MCF 10A (cell line): ENCODE measurements around the gene TRMT112. TPM values are rescaled to one million over a fixed set of nuclear protein-coding genes. Genes with fewer than 3 reads are reported as not detected.

ENCODE experiments used
- BruUV-seq: library from RNA; stranded (reverse); fragments of 400-500 nt; replicated peaks from 2 replicates; lab custom pipeline; 2021; lab: Mats Ljungman, UMichigan
- CTCF ChIA-PET: fragments of 300-600 bp; sonication (Branson Sonifier 250); formaldehyde crosslinking; extraction: SDS; loops from one replicate; lab custom pipeline; 2021; ENCODE audit warnings: antibody characterized with exemption, inconsistent platforms; lab: Yijun Ruan, JAX
- POLR2A ChIA-PET: fragments of 300-600, 350-650 bp; sonication (Branson Sonifier 250); formaldehyde crosslinking; extraction: SDS; loops from one replicate; lab custom pipeline; 2020; ENCODE audit warnings: antibody characterized with exemption, inconsistent platforms; lab: Yijun Ruan, JAX
- DNase-seq: peaks from one replicate; pipeline ENCODE4 v3.0.0-alpha.2; 2018; ENCODE audit not compliant: unreplicated experiment
- H3K27ac Mint-ChIP-seq: one replicate; pipeline ENCODE4 v1.8.0; 2022; ENCODE audit warnings: mild to moderate bottlenecking, low read depth, mixed read lengths; ENCODE audit not compliant: unreplicated experiment
- H3K27me3 Mint-ChIP-seq: one replicate; pipeline ENCODE4 v1.8.0; 2022; ENCODE audit warnings: mixed read lengths; ENCODE audit not compliant: insufficient read depth, unreplicated experiment
- H3K36me3 Mint-ChIP-seq: one replicate; pipeline ENCODE4 v1.8.0; 2022; ENCODE audit warnings: mild to moderate bottlenecking, moderate library complexity, mixed read lengths; ENCODE audit not compliant: insufficient read depth, unreplicated experiment
- H3K4me1 Mint-ChIP-seq: one replicate; pipeline ENCODE4 v1.8.0; 2022; ENCODE audit warnings: mixed read lengths; ENCODE audit not compliant: insufficient read depth, unreplicated experiment
- H3K4me3 Mint-ChIP-seq: one replicate; pipeline ENCODE4 v1.8.0; 2022; ENCODE audit warnings: mild to moderate bottlenecking, moderate library complexity, mixed read lengths; ENCODE audit not compliant: unreplicated experiment
- H3K9me3 Mint-ChIP-seq: one replicate; pipeline ENCODE4 v1.8.0; 2022; ENCODE audit warnings: mixed read lengths; ENCODE audit not compliant: unreplicated experiment
- intact Hi-C: fragments of 100-400 bp; cut with micrococcal nuclease; formaldehyde crosslinking; loops from 2 replicates; pipeline ENCODE4 v1.14.1; 2022
- microRNA-seq: library from miRNA; unstranded; fragments of <30 nt; microRNA quantifications from one replicate; pipeline ENCODE4 v1.2.0, GENCODE V29; 2022
- total RNA-seq: library from RNA; stranded (reverse); gene quantifications from 2 replicates; pipeline ENCODE4 v1.2.3, GENCODE V29; 2022
- TF ChIP-seq, protein P1 (sequence below): fragments of 200-600 bp; IDR thresholded peaks from one replicate; pipeline ENCODE4 v1.8.0; 2022; ENCODE audit warnings: antibody characterized with exemption, mild to moderate bottlenecking; ENCODE audit not compliant: unreplicated experiment

The TRMT112 gene
- total RNA-seq, 1 experiment from 2014 or later = 284 TPM

DNA sequence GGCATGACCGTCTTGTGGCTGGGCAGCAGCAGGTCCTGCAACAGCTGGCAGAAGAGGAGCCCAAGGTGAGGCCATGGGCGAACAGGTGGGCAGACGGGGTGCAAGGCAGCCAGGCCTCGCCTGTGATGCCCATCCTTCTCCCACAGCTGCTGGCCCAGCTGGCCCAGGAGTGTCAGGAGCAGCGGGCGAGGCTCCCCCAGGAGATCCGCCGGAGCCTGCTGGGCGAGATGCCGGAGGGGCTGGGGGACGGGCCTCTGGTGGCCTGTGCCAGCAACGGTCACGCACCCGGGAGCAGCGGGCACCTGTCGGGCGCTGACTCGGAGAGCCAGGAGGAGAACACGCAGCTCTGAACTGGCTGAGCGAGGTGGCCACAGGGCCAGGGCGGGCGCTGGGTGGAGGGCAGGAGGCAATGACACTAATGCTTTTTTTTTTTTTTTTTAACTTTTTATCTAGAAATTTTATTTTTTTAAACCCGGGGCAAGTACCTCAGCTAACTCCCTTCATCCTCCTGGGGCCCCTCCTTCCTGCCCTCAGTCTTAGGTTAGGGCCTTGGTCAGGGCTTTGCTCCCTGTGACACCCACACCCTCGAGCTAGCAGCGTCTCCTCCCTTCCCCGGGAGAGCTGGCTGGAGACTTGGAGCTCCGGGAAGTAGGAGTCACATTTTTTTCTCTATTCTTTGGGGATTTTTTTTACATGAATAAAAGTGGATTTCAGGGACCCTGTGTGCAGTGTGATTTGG, 50.0 kb downstream of the TRMT112 start:
- no peak overlapping the region for H3K4me3 Mint-ChIP-seq
- no peak overlapping the region for H3K27ac Mint-ChIP-seq
- TF ChIP-seq, protein P1, sequence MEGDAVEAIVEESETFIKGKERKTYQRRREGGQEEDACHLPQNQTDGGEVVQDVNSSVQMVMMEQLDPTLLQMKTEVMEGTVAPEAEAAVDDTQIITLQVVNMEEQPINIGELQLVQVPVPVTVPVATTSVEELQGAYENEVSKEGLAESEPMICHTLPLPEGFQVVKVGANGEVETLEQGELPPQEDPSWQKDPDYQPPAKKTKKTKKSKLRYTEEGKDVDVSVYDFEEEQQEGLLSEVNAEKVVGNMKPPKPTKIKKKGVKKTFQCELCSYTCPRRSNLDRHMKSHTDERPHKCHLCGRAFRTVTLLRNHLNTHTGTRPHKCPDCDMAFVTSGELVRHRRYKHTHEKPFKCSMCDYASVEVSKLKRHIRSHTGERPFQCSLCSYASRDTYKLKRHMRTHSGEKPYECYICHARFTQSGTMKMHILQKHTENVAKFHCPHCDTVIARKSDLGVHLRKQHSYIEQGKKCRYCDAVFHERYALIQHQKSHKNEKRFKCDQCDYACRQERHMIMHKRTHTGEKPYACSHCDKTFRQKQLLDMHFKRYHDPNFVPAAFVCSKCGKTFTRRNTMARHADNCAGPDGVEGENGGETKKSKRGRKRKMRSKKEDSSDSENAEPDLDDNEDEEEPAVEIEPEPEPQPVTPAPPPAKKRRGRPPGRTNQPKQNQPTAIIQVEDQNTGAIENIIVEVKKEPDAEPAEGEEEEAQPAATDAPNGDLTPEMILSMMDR = no peak
- peaks cover 23% of the 10 kb centered on the region for H3K4me1 Mint-ChIP-seq
- no TSS peak for BruUV-seq
- H3K36me3 Mint-ChIP-seq = peaks cover 57% of the 10 kb centered on the region
- no peaks in the 10 kb centered on the region for H3K27me3 Mint-ChIP-seq
- POLR2A ChIA-PET = interaction anchor here (0.8 to 7.6 kb wide), 8 partner anchors 8 to 41 kb away, joined by 3 to 125 read pairs (median 63); partner anchors contain the start of genes BAD, CATSPERZ, ESRRA and FKBP2
- intact Hi-C loops = no loop called here
- H3K9me3 Mint-ChIP-seq = no peaks in the 10 kb centered on the region
- CTCF ChIA-PET = interaction anchor here (0.6 to 6.4 kb wide), 7 partner anchors 14 to 1462 kb away, joined by 3 to 70 read pairs (median 3); partner anchors contain the start of gene PLCB3
- no peak for DNase-seq

Small RNA genes lying within 50 kb of the gene (microRNA-seq; reads per million reads assigned to microRNA genes)
- gene MIR7155 = 1.7 reads per million, percentile 11 among the genes with 10 or more reads in this experiment

Other genes starting within 250 kb of the TRMT112 start
- 15.1 and 15.7 TPM in 2 replicates for gene MACROD1, start 151.4 kb downstream of the TRMT112 start, total RNA-seq
- 161 and 171 TPM in 2 replicates for gene STIP1, start 131.4 kb downstream of the TRMT112 start, total RNA-seq
- gene FERMT3, start 110.8 kb downstream of the TRMT112 start, total RNA-seq = 0.44 and 1.0 TPM in 2 replicates
- 27.0 and 31.3 TPM in 2 replicates for gene TRPT1, start 91.4 kb downstream of the TRMT112 start, total RNA-seq
- gene NUDT22, start 91.3 kb downstream of the TRMT112 start, total RNA-seq = 51.0 and 73.6 TPM in 2 replicates
- 19.5 and 27.0 TPM in 2 replicates for gene DNAJC4, start 87.0 kb downstream of the TRMT112 start, total RNA-seq
- 46.0 and 60.3 TPM in 2 replicates for gene VEGFB, start 83.0 kb downstream of the TRMT112 start, total RNA-seq
- 84.7 and 86.0 TPM in 2 replicates for gene FKBP2, start 76.5 kb downstream of the TRMT112 start, total RNA-seq
- 583 and 684 TPM in 2 replicates for gene PPP1R14B, start 70.6 kb downstream of the TRMT112 start, total RNA-seq
- 34.6 and 39.0 TPM in 2 replicates for gene PLCB3, start 66.0 kb downstream of the TRMT112 start, total RNA-seq
- gene BAD, start 32.9 kb downstream of the TRMT112 start, total RNA-seq = 67.4 and 79.7 TPM in 2 replicates
- 36.0 and 49.5 TPM in 2 replicates for gene GPR137, start 31.7 kb downstream of the TRMT112 start, total RNA-seq
- not detected in 2 replicates for gene KCNK4, start 26.3 kb downstream of the TRMT112 start, total RNA-seq
- gene CATSPERZ, start 17.2 kb downstream of the TRMT112 start, total RNA-seq = 0.68 TPM in 1 of 2 replicates, not detected in the other
- gene ESRRA, start 12.0 kb downstream of the TRMT112 start, total RNA-seq = 52.0 and 63.4 TPM in 2 replicates
- 274 and 302 TPM in 2 replicates for gene PRDX5, start 562 bp upstream of the TRMT112 start, total RNA-seq
- 4.2 and 6.0 TPM in 2 replicates for gene CCDC88B, start 22.6 kb upstream of the TRMT112 start, total RNA-seq
- 42.5 and 46.5 TPM in 2 replicates for gene RPS6KA4, start 41.6 kb upstream of the TRMT112 start, total RNA-seq
- not detected in 2 replicates for gene SLC22A11, start 238.4 kb upstream of the TRMT112 start, total RNA-seq